Measurements from ENCODE around the gene AGAP1.

AGAP1 gene

DNA sequence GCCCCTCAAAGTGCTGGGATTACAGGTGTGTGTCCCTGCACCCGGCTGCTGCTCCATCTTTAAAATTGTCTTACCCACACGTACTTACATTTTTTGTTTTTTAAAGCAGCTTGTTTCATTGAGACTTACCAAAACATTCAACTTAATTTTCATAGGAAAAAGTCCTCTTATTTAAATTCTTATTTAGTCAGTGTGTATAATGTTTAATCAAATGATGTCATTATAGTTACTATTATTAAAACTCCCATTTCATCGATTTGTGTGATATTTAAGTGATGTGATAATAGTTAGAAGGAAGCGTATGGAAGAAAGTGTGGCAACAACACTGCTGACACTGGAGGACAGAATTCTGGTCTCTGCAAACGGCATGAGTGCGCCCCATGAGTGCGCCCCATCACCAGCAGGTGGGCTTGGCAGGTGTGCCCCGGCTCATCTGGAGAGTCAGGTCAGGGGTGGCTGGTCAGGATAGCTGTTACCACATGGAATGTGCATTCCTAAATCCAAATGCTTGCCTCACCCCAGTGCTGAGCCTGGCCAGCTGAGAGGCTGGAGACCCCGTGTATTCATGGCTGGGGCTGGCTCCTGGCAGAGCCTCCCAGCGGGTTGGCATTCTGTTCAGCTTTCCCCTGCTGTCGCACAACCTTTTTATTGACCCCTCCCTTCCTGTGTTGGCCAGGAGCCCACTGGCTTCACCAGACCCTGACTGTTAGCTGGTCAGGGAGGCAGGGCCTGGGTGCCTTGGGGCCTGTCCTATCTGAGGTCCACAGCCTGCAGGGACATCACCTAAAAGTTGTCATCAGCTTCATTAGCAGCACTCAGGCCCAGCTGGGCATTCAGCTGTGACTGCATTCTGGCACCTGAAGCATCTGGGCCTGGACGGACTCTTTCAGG is 79.7 kb downstream of the AGAP1 start:
- no peak for DNase-seq

DNA sequence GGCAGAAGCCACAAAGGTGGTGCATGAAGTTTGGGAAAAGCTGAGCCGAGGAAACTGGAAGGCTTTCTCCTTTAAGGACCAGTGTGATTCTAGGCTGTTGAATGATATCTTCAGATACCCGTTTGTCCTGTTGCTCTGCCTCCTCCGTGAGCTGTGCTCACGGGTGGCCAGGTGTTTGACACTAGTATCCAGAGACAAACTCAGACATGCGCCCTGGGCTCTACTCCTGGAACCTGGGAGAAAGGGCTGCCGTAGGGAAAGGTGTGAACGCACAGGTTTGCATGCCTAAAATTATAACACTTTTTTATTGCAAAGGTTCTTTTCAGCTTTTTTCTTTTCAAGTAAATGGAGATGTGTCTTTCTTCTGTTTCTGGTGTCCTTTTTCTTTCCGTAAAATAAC is 81.6 kb downstream of the AGAP1 start:
- DNase-seq = no peak

DNA sequence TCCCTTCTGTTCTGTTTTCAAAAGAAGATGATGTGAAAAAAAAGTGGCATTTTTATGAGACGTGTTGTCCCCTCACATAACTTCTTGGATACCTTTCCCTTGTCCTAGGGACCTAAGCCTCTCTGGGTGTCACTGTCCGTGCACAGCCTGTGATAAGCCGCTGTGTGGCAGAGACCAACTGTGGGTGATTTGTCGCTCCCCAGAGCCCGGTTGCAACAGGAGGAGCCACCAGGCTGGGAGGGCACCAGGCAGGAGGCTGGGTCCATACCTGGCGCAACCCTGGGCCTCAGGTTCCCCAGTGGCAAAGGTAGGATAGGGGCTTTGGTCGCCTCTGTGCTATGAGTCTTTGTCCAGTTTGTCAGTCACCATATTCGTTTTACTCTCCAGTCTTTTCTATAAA is 82.1 kb downstream of the AGAP1 start:
- no peak for DNase-seq

DNA sequence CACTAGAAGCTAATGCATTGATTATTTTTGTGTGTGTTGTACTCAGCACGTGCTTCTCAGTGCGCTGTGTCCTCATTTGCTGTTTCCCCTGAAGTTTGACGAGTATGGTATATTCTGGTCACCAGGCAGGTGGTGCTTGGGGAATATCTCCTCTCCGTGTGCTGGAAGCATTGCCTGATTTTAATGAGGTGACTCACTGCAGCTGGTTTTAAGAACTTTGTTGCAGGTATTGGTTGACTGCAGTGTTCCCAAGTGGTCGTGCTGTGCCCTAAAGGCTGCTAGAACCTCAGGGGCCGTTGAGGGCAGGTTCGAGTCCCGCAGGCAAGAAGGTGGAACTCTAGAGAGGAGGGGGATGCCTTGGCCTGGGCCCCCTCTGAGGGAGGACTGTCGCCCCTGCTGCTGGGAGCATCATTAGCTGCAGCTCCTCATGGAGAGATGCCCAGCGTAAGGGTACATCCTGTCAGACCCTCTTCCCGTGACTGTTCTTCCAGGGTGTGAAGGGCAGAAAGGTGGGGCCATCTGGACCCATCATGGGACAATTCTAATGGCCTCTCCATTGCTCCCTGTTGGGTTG is 82.6 kb downstream of the AGAP1 start:
- DNase-seq = no peak

DNA sequence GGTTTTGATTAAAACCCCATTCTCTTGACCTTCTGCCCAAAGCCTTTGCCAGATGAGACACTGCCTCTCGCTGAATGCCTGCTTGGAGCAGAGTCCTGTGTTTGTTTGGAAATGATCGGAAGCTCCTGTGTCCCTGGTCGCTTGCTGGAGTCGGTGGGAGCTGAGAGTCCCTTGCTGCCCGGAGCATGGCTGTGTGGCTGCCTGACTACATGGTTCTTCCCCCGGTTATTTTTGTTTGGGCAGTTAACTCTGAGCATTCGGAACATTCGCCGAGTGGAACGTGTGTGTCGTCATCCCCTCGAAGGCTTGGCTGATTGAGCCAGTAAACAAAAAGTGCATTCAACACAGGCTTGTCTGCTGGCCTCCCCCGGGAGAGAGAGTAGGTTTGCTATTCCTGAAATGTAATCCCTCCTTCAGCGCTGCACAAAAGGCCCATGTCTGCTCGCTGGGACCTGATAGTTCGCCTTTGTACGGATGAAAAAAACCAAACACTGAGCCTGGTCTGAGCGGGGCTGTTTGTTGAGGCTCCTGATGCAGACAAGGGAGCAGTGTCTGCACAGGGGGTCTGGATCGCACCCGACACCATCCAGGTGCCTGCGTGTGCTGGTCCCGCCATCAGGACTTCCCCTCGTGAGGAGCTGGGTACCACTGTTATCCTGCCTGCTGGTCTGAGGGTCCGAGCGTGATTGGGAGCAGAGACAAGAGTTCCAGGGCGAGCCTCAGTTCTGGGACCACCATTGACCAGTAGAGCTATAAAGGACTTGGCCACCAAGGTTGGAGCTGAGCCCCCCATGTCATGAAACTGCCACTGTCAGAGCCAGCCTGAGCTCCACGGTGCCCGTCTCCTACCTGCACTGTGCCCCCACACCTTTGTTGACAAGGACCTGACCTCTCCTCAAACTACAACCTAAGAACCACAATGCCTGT is 83.8 kb downstream of the AGAP1 start:
- DNase-seq = no peak

DNA sequence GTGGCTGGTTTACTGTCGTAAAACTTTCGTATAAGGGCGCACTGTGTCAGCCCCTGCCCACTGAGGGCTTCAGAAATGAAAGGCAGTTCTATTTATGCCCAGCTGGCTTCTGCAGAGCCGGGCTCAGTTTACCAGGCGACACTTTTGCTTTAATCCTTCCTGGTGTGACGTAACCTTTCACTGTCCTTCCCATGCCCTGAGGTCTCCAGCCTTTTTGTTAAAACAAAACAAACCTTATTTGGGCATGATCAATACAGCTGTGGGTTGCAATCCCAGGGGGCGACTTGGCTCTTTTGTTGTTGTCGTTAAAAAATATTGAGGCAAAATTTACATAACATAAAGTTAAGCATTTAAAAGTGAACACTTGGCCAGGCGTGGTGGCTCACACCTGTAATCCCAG is 85.3 kb downstream of the AGAP1 start:
- DNase-seq = no peak

DNA sequence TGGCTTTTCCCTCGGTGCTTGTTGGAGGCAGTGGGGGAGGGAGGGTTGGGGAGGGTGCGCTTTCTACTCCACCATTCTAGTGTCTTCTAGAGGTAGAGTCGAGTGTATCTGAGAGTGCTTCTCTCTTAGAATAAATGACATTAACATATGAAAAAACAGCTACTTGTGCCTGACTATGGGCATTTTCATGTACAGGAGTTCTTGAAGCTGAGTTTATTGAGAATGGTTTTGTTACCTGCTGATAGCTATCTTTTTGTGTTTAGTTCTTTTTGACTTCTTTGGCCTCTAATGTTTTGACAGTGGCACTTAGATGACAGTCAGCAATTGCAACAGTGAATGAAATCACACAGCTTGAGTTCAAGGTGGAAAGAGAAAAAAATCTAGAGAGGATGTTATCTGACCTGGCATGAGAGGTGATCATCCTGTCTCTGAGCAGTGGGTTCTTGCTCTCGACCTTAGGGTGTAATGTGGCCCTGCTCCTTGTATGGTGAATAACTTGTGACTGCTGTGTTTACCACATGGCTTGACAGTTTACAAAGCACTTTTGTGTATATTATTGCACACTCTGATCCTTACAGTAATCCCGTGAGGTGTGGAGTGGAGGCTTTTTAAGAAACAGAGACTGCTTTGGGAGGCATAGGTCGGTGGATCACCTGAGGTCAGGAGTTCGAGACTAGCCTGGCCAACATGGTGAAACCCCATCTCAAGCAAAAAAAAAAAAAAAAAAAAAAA is 86.7 kb downstream of the AGAP1 start:
- no peak for DNase-seq

DNA sequence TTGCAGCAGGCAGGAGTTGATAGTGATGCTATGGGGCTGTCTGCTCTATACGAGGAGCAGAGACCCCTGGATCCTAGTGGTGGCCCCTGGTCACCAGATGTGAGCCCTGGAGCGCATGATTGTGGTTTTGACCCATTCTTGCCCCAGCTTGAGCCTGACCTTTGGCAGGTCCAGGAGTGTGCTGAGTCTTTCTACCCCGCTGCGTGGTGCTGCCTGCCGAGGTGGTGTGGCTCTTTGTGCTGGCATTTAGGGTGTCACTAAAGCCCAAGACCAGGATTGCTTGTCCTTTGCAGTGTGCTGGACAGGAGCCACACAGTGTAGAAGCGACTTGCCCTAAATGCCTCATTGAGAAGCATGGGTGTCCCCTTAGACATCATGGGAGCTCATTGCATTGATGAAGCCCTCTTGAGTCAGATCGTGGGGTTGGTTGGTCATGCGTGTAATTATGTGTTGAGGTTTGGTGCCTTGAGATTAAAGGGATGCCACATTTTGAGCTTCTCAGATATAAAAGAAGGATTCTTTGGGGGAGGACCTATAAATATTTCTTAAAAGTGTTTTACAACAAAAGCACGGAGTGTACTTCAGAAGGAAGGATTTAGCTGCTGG is 88.3 kb downstream of the AGAP1 start:
- DNase-seq = no peak

DNA sequence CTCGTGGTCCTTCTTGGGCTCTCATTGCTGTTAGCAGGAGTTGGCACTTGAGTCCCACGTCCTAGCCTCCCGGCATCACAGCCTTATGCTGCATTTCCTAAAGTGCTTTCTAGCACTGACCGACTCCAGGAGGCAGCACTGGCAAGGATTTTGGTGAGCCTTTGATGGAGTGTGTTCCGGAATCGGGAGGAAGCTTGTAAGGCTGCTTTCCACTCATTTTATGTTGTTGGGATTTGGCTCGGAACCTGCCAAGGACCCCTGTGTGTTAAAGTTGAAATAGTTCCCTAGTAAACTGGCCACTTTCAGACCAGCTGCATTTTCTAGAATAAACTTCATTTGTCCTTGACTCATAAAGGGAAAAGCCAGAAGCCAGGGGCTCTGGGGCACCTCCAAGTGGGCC is 88.9 kb downstream of the AGAP1 start:
- no peak for DNase-seq

DNA sequence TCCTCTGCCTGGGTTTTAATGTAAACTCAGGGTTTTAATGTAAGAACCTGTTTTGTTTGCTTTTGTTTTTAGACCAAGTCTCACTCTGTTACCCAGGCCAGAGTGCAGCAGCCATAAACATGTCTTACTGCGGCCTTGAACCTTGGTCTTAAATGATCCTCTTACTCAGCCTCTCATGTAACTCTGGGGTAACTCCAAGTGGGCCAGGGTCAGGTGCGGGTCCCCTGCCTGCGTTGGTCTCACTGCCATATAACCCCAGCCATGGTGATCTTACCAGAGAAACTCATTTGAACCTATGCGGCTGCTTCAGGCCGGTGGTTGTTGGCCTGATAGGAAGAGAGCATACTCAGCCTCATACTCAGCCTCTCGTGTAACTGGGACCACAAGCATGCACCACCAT is 89.3 kb downstream of the AGAP1 start:
- no peak for DNase-seq

- DNase-seq = no peak
Measured at GRCh38 chr2:235583925-235584637, 90.2 kb downstream of the AGAP1 start.

- no peak for DNase-seq
Measured at GRCh38 chr2:235584638-235585007, 90.8 kb downstream of the AGAP1 start.

- DNase-seq = no peak
Measured at GRCh38 chr2:235587202-235587601, 93.4 kb downstream of the AGAP1 start.

- DNase-seq = no peak
Measured at GRCh38 chr2:235588750-235589149, 94.9 kb downstream of the AGAP1 start.

DNA sequence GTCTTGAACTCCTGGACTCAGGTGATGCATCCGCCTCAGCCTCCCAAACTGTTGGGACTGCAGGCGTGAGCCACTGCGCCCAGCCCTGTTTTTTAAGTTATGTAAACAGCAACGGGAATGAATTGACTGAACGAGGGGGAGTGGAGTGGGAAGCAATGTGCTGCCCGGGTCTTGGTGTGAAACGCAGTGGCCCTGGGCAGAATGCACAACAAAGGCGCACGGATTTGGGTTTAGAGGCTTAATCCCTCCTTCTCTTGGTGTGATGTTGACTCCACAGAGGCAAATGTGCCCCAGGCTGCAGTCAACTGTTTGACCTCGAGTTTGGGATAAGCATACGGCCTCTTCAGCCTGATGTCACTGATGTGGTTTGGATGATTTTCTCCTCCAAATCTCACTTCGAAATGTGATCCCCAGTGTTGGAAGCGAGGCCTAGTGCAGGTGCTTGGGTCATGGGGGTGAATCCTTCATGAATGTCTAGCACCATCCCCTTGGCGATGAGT is 97.4 kb downstream of the AGAP1 start:
- no peak for DNase-seq

DNA sequence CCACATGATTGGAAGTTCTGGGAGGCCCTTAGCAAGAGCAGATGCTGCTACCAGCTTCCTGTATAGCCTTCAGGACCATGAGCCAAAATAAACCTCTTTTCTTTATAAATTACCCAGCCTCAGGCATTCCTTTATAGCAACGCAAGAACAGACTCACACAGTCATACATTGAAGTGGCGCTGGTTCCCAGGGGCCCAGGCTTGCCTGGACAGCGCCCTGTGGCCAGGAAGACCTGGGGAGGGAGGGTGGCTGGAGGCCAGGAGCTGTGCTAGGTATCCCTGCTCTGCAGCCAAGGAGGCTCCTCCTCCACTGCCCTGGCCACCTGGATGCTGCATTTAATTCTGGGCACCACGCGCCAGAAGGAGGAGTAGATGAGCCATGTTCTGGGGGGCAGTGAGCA is 98.1 kb downstream of the AGAP1 start:
- DNase-seq = no peak

- no peak for DNase-seq
Measured at GRCh38 chr2:235592430-235592829, 98.6 kb downstream of the AGAP1 start.

- no peak for DNase-seq
Measured at GRCh38 chr2:235592836-235593235, 99.0 kb downstream of the AGAP1 start.

DNA sequence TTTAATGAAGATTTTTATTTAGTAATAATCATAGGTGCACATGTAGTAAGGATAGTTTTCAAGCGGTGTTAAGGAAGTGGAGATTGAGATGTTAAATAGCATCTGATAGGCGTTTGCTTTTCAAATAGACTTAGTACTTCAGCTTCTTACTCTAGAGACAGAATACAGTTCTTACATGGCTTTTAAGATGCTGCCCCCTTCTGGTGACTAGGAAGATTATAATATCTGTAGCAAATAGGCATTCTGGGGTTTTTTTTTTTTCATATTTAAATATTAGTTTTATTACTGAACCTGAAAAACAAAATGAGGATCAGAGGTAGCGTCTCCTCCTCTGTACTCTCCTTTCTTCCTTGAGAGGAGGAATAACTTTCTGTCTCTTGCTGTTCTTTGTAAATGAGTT is 100.2 kb downstream of the AGAP1 start:
- no peak for DNase-seq

DNA sequence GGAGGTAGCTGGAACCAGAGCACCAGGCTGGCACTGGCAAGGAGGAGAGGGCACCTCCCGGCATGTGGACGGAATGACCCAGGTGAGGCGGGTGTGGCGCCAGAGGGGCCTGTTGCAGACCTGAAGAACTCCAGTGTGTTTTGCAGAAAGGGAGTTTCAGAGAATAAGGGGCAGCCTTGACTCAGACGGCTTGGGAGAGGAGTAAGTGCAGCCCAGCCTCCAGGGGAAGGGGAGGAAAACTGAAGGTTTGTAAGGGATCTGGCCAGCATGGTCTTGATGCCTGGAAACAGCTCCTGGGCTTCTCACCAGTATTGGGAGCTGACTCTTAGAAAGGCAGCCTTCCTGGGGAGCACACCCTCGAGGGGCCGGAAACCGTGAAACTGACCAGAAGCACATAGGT is 101.1 kb downstream of the AGAP1 start:
- DNase-seq = no peak

DNA sequence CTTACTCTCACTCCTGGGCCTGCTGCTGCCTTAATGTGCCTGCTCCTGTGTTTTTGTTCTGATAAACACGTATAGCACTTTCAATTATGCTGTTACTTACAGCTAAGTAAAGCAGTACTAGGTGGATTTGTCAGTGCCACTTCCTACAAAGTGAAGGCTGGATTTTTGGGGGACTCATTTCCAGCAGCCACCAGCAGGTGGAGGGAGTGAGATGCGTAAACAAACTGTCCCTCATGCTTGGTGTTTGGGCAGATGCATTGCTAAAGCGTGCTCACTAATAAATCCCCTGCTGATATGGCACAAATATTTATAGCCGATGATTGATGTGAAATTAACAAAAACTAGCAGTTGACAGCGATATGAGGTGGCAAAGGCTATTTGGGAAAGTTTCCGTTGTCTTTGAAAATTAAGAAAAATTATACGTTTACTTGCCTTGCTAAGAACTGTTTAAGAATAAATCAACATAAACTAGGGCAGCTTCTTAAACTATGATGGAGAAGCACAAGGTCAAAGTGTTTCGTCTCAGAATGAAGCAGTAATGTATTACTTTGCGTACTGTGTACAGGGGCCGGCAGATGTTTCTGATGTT is 101.7 kb downstream of the AGAP1 start:
- DNase-seq = peak in 1 of 2 experiments; percentile 9
